Stimulated activated CD4-positive, alpha-beta T cell treated with anti-CD3 and anti-CD28 coated beads, Interleukin-12 subunit alpha, Interleukin-12 subunit beta, amount 100 ng/mL, for 48 hours (primary cell): ENCODE measurements around the gene RNF113B.

ENCODE experiments used
- DNase-seq, 3 donors: peaks; one replicate each; pipeline ENCODE4 v3.0.0-alpha.2; 2020; ENCODE audit warnings: low read depth in 2 of 3, low spot score in 1 of 3

The RNF113B gene

DNA sequence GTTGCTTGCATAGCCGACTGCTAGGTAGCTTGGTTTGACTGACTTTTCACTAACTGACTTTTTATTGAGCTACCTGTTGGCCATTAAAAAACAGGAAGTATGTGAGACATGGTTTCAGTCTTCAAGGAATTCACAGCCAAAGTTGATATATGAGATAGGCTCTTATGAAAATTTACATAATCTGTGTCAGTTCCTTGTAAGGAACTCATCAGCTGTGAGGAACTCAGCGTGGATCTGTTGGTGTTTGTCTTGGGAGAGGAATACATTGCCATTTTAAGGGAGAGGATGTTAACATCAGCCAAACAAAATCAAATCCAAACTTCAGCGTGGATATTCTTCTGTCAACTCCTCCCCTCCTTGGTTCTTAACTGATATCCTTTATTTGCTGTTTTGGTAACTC lies 2.0 kb downstream of the RNF113B start:
- no peak for DNase-seq

GRCh38 chr13:98174307-98174706 lies 2.8 kb downstream of the RNF113B start:
- no peak for DNase-seq

DNA sequence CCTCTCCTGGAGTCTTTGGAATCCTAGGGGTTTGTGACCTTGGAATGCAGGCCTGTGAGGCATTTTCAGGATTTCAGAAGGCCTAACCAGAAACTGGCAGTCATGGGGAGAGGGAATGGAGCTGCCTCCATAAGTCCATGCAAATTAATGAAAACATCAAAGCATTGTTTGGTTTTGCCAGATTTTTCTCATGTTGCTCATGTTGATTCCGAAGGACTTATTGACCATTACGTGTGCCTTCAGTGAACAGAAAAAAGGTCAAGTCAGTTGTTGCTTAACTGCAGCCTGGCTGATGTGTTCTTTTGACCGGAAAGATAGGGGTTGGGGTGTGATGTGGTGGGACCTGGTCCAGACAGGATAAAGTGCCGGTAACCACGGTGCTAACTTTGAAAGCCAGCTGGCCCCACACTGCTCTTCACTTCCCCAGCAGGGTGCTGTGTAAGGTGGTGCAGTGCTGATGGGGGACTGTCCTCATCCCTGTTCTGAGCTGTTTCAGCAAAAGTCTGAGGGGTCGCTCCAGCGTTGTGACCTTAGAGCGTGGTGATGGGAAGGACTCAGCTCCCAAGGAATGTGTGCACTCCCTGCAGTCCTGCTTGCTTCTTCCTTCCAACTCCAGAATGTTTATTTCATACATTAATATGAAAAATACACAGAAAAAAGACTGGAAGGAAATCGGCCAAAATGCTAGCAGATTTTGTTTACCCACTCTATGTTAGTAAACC lies 3.5 kb downstream of the RNF113B start:
- DNase-seq, result no peak

GRCh38 chr13:98172590-98173422 lies 4.3 kb downstream of the RNF113B start:
- no peak for DNase-seq

DNA sequence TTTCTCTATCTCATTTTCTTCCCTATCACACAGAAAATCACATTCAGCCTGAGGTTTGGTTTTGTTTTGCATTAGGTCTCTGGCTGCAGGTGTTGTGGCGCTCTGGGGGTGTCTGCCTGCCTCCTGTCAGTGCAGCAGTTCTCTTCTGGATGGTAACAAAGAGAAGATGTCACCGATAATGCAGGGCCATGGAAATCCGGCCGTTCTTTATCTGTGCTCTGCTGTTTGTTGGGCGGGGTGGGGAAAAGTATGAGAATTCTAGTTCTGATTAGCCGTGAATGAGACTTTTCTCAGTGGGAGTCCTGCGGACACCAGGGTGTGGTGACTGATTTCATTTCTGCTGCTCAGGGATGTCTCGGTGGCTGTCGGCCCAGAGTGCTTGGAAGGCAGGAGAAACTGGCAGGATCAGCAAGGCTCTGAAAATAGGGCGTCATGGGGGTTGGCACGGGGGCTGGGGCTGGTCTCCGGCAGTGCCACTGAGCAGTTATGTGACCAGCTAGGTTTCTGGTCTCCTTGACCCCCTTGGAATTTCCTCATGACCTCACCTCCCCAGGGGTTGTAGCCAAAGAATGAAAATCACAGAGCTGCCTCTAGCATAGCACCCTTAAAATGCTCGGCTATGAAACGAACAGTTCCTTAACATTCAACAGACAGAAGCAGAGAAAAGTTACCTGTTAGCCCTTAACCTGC lies 5.0 kb downstream of the RNF113B start:
- DNase-seq, result no peak

GRCh38 chr13:98169331-98169730 lies 7.7 kb downstream of the RNF113B start:
- DNase-seq, result no peak

GRCh38 chr13:98162935-98163334 lies 14.1 kb downstream of the RNF113B start:
- DNase-seq, result no peak

- no peak for DNase-seq
Observed at GRCh38 chr13:98158172-98158899, 18.7 kb downstream of the RNF113B start.

GRCh38 chr13:98157609-98158008 lies 19.5 kb downstream of the RNF113B start:
- DNase-seq, result no peak

DNA sequence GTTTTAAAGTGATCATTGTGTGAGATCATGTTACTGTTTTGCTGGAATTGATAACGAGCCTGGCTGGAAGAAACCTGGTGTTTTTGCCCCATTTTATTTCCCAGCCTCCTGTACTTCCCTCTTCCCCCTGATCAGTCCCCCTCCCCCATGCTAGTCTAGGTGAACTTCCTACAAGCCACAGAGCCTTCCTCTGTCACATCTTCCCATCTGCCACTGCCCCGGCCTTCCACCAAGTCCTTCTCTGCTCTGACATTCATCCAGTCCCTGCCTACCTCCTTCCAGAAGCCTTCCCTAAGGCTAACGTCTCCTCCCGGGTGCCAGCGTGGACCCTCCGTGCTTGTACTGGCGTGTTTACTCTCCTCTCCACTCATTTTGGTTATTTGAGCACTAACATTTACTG lies 19.9 kb downstream of the RNF113B start:
- DNase-seq, result no peak

DNA sequence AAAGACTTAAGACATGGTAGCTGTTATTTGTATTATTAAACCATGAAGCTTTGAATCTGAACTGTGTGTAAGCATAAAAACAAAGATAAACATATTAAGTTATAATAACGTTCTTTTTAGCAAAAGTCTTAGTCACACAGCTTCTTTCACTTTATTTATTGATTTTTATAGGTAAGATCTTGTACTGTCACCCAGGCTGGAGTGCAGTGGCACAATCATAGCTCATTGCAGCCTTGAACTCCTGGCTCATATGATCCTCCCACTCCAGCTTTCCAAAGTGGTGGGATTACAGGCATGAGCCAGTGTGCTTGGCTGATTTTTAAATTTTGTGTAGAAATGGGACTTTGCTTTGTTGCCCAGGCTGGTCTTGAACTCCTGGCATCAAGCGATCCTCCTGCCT lies 20.8 kb downstream of the RNF113B start:
- DNase-seq, result no peak

GRCh38 chr13:98155475-98156109 lies 21.5 kb downstream of the RNF113B start:
- DNase-seq, result no peak

DNA sequence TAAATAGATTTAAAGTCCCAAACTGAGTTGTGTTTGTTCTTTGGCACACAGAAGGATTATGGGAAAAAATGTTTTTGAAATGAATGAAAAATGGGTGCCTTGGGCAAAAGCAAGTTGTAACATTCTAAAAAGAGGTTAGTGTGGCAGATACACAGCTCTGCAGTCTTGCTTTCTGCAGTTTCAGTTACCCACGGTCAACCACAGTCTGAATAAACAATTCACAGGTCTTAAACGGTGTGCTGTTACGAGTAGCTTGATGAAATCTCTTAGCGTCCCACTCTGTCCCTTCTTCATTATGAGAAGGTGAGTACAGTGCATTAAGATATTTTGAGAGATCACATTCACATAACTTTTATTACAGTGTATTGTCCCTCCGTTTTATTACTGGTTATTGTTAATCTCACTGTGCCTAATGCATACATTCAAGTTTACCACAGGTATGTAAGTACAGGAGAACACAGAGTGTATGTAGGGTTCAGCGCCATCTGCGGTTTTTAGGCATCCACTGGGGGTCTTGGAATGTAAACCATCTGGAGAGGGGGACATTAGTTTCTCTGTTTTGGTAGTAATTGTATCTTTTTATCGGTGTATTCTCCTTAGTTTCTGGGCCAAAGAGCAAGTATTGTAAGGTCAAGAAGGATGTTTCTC lies 26.1 kb downstream of the RNF113B start:
- no peak for DNase-seq

- no peak for DNase-seq
Observed at GRCh38 chr13:98147521-98147920, 29.5 kb downstream of the RNF113B start.

DNA sequence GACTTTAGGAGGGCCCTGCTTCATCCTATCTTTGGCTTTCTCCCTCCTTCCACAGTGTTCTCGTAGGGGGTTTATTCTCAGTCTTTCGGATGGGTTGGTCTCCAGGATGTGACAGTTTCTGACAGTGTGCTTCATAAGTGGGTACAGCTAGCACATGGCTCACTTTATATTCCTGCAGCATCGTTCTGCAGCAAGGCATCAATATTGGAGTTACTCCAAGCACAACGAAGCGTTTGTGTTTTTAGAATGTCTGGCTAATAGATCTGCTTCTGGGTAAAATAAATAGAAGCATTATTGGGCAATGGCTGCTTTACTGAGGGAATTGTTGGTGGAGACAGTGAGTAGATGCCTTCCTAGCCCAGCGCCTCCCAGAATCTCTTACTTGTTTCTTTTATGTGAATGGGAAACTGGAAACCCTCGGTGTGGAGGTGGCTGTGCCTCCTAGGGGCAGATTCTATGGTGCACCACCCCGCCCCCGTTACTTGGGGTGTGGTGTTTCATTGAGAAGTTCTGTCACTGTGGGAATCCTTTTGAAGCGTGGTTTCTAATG lies 32.2 kb downstream of the RNF113B start:
- no peak for DNase-seq

GRCh38 chr13:98144027-98144741 lies 32.9 kb downstream of the RNF113B start:
- DNase-seq, result no peak

DNA sequence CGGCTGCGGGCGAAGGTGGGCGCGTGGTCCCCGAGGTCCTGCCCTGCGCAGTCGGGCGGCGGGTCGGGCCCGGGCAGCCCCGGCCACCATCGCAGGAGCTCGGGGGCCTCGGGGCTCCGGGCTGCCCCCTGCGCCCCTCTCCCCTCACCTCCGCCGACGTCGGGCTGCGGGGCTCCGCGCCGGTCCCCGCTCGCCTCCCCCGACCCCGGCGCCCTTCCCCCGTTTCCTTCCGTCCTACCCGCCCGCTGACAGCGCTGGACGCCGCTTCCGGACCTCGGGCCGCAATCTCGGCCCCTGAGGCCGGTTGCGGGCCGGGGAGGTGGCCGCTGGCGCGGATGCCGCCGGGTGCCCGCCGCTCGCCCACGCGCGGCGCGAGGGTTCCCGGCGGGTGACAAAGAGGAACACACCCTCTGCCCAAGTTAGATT lies 33.5 kb downstream of the RNF113B start:
- no peak for DNase-seq

DNA sequence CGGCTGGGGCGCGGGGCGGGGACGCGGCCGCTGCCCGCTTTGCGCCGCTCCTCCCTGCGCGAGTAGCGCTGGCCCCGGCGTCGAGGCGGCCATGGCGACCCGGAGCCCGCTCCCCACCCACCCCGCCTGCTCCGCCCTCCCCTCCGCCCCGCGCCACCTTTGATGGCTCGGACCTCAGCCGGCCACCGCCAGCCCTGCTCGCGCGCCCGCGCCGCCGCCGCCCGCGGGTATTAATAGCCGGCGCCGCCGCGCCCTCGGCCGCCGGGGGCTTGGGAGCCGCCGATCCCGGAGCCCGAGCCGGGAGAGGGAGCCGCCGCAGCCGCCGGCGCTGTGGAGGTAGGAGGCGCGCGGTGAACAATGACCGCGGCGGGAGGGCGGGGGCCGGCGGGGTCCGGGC lies 33.9 kb downstream of the RNF113B start:
- no peak for DNase-seq

DNA sequence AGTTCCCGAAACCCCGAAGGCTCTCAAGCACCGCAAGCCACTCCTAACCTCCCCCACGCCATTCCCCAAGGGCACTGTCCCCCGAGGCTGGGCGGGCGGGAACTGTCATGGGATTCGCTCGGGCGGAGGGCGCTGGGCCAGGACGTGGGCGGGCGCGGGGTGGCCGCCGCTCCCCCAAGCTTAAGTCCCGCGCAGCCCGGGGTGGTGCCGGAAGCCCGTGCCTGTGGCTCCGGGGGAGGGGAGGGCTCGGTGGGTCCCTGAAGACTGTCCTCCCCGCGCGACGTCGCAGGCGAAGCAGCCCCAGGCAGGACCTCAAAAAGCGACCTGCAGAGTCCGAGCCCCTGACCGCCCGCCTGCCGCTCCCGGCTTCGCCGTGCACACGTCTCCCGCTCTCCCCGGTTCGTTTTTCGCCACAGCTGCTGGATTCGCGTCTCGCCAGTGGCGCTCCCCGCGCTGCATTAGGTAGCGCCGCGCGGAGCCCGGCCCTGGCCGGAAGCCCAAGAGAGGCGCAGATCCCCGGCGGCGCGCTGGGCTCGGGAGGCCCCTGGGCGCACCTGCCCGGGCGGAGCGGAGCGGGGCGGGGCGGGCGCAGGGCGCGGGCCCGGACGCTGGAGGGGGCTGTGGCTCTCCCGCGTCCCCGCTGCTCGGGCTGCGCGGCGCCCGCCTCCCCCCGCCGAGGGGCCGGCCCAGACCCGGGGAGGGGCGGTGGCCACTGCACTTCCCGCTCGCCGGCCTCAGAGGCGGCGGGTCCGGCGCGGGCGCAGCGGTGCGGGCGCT lies 34.5 kb downstream of the RNF113B start, which contains the start of gene FARP1:
FARP1 (plus strand) TSS at position 715 of the 777 bp plus-strand sequence. CDS start 70,149 bp downstream, outside the sequence.
- DNase-seq, result peak in 2 of 3 donors; percentile 5 to 35
